Measurements from ENCODE around the gene TMSB15A.

DNA sequence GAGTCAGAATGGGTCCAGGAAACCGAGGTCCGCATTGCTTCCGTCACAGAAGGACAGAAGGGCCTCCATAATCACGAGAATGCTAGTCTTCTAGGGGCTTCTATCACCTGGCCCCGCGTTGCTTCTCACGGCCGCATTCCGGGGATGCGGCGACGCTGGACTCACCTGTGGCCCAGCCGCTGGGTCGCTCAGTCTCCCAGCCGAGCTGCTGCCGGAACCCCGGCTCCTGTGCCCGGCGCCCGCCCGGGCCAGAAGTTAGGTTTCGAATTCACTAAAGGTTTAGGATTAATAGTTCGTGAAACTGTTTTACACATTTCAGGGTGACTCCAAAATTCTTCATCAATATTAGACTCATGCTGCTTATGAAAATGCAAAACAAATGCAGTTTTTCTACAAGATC, 31.7 kb upstream of the TMSB15A start:
- TF ChIP-seq, protein P1, sequence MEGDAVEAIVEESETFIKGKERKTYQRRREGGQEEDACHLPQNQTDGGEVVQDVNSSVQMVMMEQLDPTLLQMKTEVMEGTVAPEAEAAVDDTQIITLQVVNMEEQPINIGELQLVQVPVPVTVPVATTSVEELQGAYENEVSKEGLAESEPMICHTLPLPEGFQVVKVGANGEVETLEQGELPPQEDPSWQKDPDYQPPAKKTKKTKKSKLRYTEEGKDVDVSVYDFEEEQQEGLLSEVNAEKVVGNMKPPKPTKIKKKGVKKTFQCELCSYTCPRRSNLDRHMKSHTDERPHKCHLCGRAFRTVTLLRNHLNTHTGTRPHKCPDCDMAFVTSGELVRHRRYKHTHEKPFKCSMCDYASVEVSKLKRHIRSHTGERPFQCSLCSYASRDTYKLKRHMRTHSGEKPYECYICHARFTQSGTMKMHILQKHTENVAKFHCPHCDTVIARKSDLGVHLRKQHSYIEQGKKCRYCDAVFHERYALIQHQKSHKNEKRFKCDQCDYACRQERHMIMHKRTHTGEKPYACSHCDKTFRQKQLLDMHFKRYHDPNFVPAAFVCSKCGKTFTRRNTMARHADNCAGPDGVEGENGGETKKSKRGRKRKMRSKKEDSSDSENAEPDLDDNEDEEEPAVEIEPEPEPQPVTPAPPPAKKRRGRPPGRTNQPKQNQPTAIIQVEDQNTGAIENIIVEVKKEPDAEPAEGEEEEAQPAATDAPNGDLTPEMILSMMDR (IDR thresholded peaks at IDR 0.05; ENCODE audit: control extremely low read depth in 1 of 3, insufficient read depth in 1 of 3, low read depth in 1 of 3, low read length in 3 of 3), result no peak
- TF ChIP-seq ASH2L (IDR thresholded peaks at IDR 0.05; ENCODE audit: low read length) (no peak), EZH2 (IDR thresholded peaks at IDR 0.05; ENCODE audit: low read depth, low read length, severe bottlenecking) (no peak)

Data from H1 (cell line).